Subcutaneous abdominal adipose tissue (tissue), 5 donors: ENCODE data around the gene RTTN.

Experiments used
- H3K27ac ChIP-seq: one replicate; pipeline ENCODE4 v1.7.0; 2013; ENCODE audit warnings: low read depth, mild to moderate bottlenecking, inconsistent platforms, low read length, moderate library complexity
- H3K27me3 ChIP-seq, 5 donors: one replicate each; pipeline ENCODE4 v1.7.0; 2013; ENCODE audit warnings: low read length in 5 of 5, inconsistent platforms in 1 of 5; ENCODE audit not compliant: control insufficient read depth in 5 of 5, insufficient read depth in 4 of 5
- H3K36me3 ChIP-seq, 5 donors: one replicate each; pipeline ENCODE4 v1.7.0; 2013; ENCODE audit warnings: low read length in 5 of 5; ENCODE audit not compliant: control insufficient read depth in 5 of 5, insufficient read depth in 5 of 5
- H3K4me1 ChIP-seq, 5 donors: one replicate each; pipeline ENCODE4 v1.7.0; 2013; ENCODE audit warnings: low read length in 5 of 5, mild to moderate bottlenecking in 3 of 5, moderate library complexity in 1 of 5; ENCODE audit not compliant: control insufficient read depth in 5 of 5, insufficient read depth in 5 of 5
- H3K4me3 ChIP-seq, 5 donors: one replicate each; pipeline ENCODE4 v1.7.0; 2013; ENCODE audit warnings: low read length in 5 of 5, low read depth in 1 of 5
- H3K9ac ChIP-seq, 5 donors: one replicate each; pipeline ENCODE4 v1.7.0; 2013; ENCODE audit warnings: low read length in 5 of 5, mild to moderate bottlenecking in 4 of 5, moderate library complexity in 3 of 5
- H3K9me3 ChIP-seq, 5 donors: one replicate each; pipeline ENCODE4 v1.7.0; 2013; ENCODE audit warnings: low read length in 5 of 5; ENCODE audit not compliant: control insufficient read depth in 5 of 5
- donor health status: healthy.
- donor health status: healthy.
- donor health status: healthy.
- donor health status: healthy.
- donor health status: healthy.

Gene RTTN

GRCh38 chr18:69958422-69958821 is 247.1 kb downstream of the RTTN start:
- no peak overlapping the region for H3K9ac ChIP-seq
- no peaks in the 10 kb centered on the region for H3K36me3 ChIP-seq
- peaks cover 0 to 2% (median 0%) of the 10 kb centered on the region in 5 donors for H3K4me1 ChIP-seq
- H3K4me3 ChIP-seq = no peak overlapping the region
- no peak overlapping the region for H3K27ac ChIP-seq
- H3K9me3 ChIP-seq = no peaks in the 10 kb centered on the region
- no peaks in the 10 kb centered on the region for H3K27me3 ChIP-seq

DNA sequence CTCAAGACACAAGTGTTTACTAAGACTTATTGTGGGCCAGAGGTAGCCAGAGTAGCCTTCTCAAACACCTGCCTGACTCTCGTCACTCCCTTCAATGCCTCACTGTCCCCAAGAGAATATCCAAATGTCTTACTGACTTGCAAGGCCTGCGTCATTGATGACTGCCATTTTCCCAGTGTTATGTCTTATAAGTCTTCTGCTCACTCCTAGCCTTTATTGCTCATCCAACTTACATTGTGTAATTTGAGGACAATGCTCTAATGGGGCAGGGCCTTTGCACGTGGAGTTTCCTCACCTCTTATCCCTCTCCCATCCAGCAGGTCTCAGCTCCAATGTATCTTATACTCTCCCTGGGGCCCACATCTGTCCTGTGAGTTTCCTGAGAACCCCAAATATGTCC is 247.7 kb downstream of the RTTN start:
- H3K36me3 ChIP-seq = no peaks in the 10 kb centered on the region
- H3K4me3 ChIP-seq = no peak overlapping the region
- no peak overlapping the region for H3K9ac ChIP-seq
- H3K27ac ChIP-seq = no peak overlapping the region
- no peaks in the 10 kb centered on the region for H3K27me3 ChIP-seq
- H3K4me1 ChIP-seq = peaks cover 0 to 2% (median 0%) of the 10 kb centered on the region in 5 donors
- H3K9me3 ChIP-seq = no peaks in the 10 kb centered on the region

DNA sequence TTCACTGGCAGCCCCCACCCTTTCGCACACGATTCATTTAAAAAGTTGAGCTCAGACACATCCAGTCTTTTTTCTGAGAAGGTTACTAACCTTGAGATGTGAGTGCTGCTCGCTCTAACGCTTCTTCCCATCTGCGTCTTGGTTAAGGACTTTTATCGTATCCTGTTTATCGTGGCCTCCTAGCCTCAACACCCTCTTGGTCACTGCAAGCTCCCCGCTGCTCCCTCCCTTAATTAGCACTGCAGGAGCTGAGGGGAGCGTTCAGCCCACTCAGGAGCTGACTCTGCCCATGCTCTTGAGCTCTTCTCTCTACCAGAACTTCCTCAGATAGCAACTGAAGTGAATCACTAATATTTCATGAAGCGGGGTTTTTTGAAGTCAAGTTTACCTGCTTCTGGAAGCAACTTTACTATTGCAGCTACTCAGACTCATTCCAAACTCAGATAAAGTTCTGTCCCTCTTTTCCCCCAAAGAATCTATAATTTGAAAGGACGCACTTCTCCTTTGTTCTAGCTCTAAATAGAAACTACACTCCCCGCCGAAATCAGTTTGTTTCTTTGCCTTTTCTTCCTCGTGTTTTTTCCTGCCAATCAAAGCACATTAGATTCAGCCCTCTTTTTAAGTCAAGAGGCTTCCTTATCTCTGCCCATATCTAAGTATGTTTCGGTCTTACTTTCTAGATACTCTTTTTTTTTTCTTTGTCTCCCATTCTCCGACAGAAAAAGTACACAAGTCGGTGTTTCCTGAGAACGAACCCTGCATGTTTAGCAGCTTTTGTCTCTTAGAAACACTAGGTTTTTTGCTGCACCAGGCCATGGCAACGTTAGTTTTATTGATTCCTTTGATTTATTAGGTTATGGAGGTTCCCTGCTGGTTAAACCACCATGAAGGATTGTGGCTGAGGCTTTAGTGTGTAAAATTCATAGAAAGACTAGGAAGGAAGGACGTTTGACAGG is 248.5 kb downstream of the RTTN start:
- no peak overlapping the region for H3K4me3 ChIP-seq
- H3K27ac ChIP-seq = no peak overlapping the region
- H3K9ac ChIP-seq = no peak overlapping the region

GRCh38 chr18:69956057-69956456 is 249.4 kb downstream of the RTTN start:
- Histone ChIP-seq H3K36me3 (no peaks in the 10 kb centered on the region), H3K9ac (no peak overlapping the region), H3K4me1 (peaks cover 0 to 4% (median 2%) of the 10 kb centered on the region in 5 donors), H3K27ac (no peak overlapping the region), H3K9me3 (no peaks in the 10 kb centered on the region), H3K27me3 (no peaks in the 10 kb centered on the region), H3K4me3 (no peak overlapping the region)

More for the DNA sequence above, 248.5 kb downstream of the RTTN start:
- no peaks in the 10 kb centered on the region for H3K36me3 ChIP-seq
- peaks cover 0 to 2% (median 0%) of the 10 kb centered on the region in 5 donors for H3K4me1 ChIP-seq
- no peaks in the 10 kb centered on the region for H3K9me3 ChIP-seq
- no peaks in the 10 kb centered on the region for H3K27me3 ChIP-seq

DNA sequence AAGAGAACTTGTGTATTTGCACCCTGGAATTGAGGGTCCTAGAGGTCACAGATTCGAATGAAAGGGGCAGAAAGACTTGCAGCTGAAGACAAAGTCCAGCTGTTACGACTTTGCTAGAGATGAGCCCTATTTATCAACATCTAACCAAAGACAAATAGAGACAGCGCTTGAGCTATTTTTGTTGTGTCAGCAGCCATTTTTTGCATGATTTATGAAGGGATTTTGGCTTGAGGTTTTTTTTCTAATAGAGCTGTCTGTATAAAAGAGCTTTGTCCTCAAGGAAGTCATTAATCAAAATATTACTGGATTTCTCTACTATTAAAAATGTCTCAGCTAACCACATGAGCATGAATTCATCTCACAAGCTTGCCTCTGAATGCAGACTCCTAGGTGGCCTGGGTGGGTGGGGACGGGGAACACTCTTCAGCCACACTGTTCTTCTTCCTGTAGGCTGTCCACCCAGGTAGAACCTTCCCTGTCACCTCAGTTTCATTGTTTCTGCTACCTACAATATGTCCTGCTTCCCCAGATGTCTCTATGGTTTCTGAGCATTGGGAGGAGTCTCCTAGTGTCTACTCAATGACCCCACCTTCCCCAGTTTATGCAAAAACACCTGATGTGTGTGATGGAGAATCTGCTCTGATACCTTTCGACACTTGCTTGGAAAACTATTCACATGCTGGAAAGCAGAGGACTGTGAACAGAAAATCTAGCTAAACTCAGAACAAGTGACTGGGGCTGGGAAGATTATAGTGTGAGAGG is 250.6 kb downstream of the RTTN start:
- H3K27ac ChIP-seq = no peak overlapping the region
- no peaks in the 10 kb centered on the region for H3K9me3 ChIP-seq
- no peak overlapping the region for H3K9ac ChIP-seq
- no peaks in the 10 kb centered on the region for H3K36me3 ChIP-seq
- H3K4me3 ChIP-seq = no peak overlapping the region
- H3K4me1 ChIP-seq = peaks cover 0 to 5% (median 2%) of the 10 kb centered on the region in 5 donors
- H3K27me3 ChIP-seq = no peaks in the 10 kb centered on the region

- Histone ChIP-seq H3K27ac (no peak overlapping the region), H3K4me3 (no peak overlapping the region), H3K36me3 (no peaks in the 10 kb centered on the region), H3K4me1 (peaks cover 0 to 5% (median 3%) of the 10 kb centered on the region in 5 donors), H3K27me3 (no peaks in the 10 kb centered on the region), H3K9me3 (no peaks in the 10 kb centered on the region), H3K9ac (no peak overlapping the region)
Observed at GRCh38 chr18:69953191-69953590, 252.3 kb downstream of the RTTN start.
